Measurements from ENCODE around the gene KIF26B.

KIF26B gene

DNA sequence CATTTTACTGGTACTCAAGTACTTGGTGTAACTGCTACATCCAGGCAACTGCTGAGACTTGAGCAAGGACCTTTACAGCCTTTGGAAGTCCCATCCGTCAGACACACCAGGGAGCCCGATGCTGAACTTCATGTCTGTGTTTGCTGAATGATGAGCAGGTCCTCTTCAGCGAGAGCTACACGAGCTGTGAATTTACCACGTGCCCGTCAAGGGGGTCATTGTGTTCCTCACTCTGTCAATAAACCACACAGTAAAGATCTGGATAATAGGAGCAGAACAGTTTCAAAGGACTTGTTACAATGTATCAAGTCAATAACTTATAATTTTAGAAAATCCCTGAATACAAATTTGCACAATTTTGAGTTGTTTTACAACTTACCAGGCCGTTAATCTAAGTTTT is 427.2 kb downstream of the KIF26B start:
- no peak for DNase-seq

DNA sequence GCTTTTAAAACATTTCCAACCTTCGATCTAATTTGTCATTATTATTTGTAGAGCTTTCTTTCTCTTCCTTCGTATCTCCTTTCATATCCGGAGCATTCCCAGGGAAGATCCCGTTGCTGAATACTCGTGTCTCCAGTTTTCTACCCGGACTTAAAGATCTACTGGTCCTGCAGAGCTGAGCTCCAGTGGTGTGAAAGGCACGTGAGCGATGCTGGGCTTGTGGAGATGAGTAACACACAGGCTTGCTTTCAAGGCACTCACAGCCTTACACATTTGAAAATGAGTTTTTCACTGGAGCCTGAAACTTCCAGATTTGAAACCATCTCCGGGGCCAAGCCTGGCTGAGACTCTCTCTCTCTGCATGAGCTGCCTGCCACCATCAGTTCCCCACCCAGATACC is 428.3 kb downstream of the KIF26B start:
- no peak for DNase-seq

DNA sequence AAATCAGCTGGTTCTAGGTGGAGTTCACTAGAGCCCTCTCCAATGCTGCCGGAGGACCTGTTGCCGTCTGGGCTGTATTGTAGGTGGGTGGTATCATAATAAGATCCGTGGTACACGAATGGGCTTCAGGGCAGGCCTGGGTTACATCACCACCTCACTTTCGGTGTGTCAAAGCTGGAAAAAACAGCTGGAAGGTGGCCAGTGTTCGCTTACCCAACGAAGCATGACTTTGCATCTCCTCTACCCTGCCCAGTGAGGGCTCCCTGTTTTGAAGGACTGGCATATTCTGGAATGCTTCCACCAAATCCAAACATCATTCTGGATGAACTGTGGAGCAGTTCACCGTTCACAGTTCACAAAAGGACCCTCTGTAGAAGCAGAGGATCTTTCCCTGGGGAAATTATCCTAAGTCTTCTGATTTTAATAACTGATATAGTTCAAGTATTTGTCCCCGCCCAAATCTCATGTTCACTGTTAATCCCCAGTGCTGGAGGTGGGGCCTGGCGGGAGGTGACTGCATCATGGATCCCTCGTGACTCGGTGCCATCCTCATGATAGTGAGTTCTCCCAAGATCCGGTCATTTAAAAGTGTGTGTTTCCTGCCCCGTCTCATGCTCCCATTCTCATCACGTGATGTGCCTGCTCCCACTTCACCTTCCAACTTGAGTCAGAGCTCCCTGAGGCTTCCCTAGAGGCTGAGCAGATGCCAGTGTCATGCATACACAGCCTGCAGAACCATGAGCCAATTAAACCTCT is 429.0 kb downstream of the KIF26B start:
- no peak for DNase-seq

DNA sequence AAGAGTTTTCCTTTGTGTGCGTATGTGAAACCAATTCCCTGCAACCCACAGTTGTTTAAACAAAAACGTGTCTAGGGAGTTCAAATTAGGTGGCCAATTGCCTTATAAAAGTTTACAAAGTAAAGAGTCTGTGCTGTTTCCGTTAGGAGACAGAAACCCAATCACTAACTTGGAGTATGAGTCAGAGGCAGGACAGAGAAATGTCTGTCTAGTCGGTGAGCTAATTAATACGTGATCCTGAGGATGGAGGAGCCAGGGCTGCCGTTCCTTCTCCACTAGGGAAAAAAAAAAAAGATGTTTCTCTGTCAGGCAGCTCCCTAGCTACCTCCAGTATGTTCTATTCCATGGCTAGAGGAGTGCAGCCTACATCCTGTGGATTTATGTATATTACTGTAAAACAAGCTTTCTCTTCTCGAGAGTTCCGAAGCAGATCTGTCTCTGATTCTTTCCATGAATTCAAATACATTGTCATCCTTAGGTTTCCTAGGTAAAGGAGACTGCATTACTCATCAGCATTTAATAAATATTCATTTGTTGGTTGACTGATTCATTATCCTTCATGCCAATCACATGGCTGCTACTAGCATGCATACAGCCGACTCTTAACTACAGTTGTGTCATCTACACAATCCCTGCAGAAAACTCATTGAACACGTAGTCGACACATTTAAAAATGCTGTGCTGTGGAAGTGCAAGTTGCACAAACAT is 430.6 kb downstream of the KIF26B start:
- no peak for DNase-seq

DNA sequence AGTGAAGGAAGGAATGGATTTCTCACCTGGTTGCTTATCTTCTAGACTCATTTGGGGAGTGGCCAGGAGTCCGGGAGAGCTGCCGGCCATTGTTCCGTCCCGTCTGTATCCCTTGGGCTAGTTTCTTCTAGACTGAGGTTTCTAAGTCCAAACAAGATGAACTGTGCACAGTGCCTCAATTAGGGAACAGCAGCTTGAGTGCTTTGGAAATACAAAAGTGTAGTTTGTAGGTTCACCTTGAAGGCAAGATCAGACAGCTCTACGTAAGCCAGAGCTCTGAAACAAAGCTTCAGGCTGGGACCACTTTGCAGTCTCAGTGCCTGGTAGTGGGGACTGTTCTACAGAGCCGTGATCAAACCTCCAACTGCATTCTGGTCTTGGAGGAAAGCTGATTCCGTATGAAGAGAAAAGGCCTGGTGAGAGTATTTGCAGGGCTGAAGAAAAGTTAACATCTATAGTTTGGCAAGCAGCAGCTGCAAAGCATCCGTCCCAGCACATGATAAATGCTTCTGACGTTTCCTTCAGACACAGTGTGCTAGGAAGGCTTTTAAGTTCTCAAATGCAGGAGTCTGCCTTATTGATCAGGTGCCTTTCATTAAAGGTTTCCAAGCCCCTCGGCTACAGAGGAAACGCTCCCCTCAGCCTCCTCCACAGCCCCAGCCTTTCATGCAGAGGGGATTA is 432.8 kb downstream of the KIF26B start:
- no peak for DNase-seq

DNA sequence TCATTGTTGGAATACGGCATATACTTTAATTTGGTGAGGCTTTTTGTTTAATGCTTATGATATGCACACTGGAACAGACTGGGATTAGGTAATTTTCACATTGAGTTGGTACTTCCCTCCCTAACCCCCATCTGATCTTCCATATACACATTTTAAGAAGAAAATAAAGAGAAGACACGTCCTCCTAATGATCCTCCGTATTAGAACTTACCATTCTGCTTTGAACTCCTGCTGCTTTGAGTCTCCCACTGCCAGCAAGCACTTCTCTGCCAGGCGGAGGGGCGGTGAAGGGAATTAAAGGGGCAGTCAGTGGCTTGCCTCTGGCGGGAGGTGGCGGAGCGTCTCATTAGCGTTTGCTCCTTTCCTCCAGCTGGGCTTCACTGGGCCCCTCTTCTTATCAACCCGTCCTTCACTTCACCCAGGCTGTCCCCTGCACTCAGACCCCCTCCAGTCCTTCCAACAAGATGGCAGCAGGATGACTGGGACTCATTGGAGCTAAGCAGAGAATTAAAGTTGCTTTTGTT is 433.4 kb downstream of the KIF26B start:
- no peak for DNase-seq

DNA sequence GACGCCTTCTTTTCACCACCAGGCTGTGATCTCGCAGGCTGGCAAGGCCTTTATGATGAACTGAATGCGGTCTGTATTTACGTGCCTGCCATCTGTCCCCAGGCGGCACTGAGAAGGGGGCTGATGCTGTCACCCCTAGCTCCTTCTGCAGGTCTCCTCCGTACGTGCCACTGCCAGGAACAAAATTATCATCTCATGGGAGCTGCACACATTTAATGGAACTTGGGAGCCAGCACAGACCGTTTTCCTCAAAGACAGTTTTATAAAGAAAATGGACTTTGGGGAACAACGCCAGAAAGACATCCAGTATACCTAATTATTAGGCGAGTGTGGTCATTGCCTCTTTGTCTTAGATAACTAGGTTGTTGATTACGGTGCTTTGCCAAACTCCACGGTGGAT is 434.5 kb downstream of the KIF26B start:
- DNase-seq: no peak

DNA sequence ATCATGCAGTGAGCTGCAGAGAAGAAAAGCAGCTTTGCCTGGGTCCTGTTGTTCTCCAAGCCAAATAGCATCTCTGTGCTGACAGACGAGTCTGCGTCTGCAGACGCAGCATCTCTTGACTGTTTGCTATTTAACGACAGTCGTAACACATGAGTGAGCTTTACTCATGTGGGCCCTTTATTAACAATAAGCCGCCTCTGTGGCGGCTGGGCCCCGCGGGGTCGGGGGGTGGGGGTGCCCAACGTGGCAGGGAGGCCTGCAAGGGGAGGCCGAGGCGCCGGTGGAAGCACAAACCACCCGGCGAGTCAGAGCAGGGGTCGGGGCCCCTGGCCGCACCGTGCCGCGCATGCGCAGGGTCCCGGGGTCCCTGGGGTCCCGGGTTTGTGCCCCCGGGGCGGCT is 435.1 kb downstream of the KIF26B start:
- DNase-seq: no peak

DNA sequence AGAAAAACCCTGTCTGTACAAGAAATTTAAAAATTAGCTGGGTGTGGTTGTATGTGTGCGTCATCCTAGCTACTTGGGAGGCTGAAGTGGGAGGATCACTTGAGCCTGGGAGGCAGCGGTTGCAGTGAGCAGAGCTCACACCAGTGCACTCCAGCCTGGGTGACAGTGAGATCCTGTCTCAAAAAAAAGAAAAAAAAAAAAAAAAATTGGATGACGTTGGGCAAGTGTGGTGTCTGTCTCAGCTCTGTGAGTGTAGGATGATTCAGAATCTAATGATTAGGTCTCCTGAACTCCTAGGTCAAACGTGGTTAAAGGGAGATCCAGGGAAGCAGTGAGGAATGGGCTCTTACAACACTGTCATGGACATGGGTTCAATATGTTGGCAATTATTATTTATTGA is 435.9 kb downstream of the KIF26B start:
- no peak for DNase-seq

DNA sequence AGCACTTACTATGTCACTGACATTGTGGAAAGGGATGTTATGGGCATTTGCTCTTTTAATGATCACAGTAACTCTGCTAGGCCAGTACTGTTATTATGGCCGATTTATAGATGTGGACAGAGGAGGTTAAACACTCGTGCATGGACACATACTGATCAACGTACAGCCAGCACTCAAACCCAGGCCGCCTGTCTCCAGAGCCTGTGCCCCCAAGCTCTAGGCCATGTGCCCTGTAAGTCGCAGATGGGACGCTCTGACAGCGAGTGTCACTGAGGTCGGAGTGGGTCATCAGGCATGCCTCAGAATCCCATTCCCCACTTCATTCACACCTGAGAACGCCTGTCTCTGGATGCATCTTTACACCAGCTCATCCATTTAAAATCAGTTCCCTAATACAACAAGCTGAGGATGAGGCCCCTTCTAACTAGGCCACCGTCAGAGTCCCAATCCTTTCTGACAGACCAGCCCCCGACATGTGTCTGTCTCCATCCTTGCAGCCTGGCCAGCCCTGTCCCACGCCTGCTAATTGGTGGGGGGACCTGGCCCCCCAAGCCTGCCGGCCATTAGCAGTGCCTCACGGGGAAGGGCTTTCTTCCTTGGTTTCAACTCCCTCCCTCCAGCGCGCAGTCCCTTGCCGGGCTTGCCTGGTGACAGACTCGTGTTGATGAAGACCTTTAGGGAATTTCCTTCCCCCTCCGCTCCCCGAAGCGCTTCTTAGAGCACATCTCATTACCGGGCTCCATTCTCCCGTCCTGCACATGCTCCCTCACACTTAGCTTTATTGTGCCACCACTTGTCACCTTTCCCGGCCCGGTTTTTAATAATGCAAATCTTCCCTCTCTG is 436.8 kb downstream of the KIF26B start:
- DNase-seq: no peak

DNA sequence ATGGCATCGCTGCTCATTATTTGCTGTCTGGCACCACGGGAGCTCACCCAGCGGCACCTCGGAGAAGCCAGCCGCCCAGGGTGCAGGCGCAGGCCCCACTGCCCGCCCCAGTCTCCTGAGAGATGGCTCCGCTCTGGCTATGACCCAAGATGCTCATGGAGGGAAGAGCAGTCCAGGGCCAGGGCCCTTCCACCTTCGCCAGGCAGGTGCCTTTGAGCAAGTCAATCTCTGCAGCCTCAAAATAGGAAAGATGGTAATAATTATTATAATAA is 437.3 kb downstream of the KIF26B start:
- DNase-seq: no peak

DNA sequence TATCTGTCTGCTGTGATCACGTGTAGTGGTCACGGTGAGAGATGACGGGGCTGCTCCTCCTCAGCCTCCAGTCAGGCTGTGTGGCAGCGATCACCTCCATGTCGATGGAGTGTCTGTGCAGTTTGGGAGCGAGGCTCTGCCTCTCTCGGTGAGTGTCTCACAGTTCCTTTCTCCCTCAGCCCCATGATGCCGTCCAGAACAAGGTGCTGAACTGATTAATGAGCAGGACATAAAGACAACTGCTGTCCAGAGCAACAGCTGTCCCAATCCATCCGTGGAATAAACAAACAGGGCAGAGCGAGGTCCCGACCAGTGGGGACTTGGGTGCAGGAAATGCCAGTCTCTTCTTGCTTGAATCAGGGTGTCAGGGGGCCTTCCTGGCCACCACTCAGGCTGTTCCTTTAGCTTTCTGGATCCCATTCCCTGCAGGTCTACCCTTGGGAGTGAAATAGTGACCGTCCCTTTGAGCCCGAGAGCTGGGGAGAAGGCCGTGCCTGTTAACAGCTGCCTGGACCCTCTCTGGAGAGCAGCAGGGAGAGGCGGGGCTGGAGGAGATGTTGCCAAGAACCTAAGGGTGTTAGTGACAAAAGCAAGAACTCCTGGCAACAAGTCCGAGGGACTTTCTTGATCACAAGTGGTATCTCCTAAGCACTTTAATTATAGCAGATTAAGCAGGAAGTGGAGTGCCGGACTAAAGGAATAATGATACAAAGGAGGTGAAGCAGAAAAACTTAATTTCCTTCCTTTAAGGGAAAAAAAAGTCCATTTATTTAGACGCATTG is 443.9 kb downstream of the KIF26B start:
- no peak for DNase-seq

DNA sequence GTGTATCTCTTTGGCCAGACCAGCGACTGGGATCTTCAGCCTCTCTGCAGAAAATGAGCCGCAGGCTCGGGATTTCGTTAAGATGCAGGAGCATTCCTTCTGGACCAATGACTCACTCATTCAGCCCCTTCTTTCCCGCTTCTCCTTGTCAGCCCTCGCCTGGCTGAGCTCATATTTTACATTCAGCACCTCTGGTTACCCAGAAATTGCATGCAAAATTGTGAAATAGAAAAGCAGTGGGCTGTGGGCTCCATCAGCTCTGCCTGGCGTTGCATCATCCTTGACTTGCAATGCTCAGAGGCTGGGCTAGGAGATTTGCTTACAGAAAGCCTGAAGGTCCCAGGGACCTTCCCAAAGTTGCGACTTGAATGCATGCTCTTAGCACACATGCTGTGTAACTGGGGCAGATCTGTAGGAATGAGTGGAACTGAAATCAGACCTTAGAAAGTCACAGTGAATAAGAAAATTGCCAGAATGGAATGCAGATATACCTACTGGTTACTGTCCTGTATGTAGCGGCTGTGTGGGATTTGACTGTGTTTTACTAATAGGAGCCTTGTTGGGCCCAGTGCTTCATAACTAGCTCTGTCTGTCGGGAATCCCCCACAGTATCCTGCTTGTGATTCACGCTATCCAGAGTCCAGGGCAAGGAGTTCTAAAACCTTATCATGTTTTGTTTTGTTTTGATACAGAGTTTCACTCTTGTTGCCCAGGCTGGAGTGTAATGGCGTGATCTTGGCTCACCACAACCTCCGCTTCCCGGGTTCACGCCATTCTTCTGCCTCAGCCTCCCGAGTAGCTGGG is 444.8 kb downstream of the KIF26B start:
- peak; percentile 96 for DNase-seq

DNA sequence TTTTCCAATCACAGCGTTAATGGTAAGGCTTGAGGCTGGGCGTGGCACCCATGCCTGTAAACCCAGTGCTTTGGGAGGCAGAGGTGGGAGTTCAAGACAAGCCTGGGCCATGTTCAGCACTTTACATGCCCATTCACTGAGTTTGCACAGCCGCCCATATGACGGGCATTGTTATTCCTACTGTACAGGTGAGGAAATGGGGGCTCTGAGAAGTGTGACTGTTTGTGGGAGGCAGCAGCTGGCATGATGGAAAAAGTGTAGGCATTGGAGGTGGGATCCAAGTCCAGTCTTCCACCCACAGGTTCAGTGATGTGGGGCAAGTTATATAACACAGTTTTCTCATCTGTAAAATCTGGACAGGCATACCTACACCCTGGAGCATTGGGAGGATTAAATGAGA is 445.9 kb downstream of the KIF26B start:
- DNase-seq: no peak

DNA sequence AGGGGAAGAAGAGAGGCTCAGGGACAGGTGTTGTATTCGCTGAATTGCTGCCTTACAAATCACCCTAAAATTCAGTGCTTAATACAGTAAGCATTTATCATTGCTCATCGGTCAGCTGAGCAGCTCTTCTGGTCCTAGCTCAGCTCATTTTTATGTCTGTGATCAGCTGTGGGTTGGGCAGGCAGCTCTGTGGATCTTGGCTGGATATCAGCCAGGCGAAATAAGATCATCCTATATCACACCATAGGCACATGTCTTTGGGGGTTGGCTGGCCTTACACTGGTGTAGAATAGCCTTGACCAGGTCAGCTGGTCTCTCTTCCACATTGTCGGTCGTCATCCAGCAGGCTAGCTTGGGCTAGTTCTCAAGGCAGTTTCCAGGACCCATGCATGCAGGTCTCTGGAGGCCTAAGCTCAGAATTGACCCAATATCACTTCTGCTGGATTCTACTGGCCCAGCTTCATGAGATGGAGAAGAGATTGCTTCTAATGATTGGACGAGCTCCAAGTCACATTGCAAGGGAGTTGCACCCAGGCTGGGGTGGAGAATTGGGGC is 448.6 kb downstream of the KIF26B start:
- no peak for DNase-seq

DNA sequence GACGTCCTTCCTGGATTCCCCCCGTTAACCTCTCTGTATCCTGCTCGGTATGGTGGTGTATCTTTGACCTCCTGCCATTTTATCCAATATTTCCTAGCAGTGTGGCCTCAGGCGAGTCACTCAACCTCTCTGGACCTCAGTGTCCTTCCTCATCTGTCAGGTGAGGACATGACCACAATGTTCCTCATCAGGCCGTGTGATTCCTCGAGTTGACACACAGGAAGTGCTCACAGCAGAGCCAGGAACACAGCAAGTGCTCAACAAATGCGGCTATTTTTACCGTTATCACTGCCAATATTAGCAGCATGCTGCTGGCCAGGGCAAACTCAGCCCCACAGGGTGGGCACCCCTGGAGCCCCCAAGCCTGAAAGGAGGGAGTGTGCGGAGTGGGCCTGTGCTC is 450.2 kb downstream of the KIF26B start:
- DNase-seq: no peak

DNA sequence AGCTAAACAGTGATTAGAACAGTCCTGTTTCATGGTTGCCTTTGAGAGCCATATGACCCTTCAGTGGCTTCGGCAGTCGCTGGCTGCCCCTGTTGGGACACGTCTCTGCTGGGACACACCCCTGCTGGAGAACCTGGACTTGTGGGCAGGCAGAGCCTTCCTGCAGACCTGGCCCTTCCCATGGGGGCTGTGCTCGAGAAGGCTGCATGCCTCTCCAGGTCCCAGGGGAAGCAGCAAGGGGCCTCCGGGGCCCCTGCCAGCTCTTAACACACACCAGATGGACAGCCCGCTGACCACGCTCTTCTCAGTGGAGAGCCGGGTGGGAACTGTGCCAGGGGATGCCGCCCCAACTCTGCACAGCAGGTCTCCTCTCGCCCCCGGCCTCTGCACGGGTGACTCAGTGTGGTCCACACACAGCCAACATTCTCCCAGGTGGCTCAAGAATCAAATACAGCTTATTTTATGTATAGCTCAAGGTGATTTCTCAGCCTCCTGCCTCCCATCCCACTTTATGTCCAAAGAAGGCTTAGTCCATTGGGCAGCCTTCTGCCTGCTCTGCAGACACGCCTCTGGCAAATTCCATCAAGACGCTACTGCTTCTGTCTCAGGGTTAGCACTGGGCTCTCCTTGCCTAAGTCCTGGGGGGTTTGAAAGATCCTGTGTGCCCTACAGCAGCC is 450.8 kb downstream of the KIF26B start:
- no peak for DNase-seq

DNA sequence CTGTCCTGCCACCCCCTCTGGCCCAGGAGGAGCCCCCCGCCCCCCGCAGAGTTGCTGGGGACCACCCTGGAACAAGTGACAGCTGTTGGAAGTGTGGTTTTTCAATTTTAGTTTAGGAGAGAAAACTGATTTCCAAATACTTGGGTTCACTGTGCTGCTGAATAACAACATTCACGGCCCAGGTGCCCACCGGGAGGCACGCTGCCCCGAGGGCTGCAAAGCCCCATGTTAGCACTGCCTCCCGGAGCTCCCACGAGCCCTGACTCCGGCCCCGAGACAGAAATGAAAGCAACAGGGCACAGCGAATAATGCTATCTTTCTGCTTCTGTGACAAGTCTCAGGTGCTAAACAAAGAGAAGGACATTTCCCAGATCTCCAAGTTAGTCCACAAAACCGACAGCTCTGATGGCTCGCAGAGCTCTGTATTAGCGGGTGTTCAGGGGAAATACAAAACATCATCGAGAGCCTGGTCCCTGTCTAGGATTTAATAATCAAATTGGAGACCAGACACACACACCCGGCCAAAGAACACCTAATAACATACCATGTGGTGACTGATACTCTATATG is 451.5 kb downstream of the KIF26B start:
- DNase-seq: no peak

DNA sequence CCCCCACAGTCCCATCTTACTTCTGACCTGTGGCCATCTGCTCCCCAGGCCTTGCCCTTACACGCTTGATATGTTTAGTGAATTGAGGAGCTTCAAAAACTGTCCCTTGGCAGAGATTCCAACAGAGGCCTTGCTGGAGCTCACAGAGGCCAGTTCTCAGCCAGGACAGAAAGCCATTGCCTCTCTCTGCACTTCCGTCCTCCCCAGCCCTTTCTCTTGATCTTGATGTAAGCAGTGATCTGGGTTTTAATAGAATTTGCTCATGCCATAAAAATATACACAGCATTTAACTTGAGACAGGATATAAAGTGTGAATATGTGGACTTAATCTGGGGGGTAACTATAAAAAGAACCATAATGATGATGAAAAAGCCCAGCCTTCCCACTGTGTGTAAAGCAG is 453.5 kb downstream of the KIF26B start:
- no peak for DNase-seq
